ENCODE results near the gene CWC27.

Gene CWC27

GRCh38 chr5:64759960-64760660 is 8.6 kb upstream of the CWC27 start:
- H3K4me3 ChIP-seq (replicated peaks; ENCODE audit: low read depth, low read length): no peak overlapping the region
- H3K36me3 ChIP-seq (ENCODE audit: control insufficient read depth, insufficient read depth, low read length): no peaks in the 10 kb centered on the region
- no peaks in the 10 kb centered on the region for H3K27me3 ChIP-seq (replicated peaks; ENCODE audit: control insufficient read depth, insufficient read depth, low read length)
- TF ChIP-seq CTCF (IDR thresholded peaks at IDR 0.05; ENCODE audit: insufficient read depth, low read length, poor library complexity, severe bottlenecking): no peak
- DNase-seq (ENCODE audit: extremely low read depth, insufficient read length): no peak

GRCh38 chr5:64763948-64764503 is 4.7 kb upstream of the CWC27 start:
- Histone ChIP-seq H3K36me3 (ENCODE audit: control insufficient read depth, insufficient read depth, low read length) (no peaks in the 10 kb centered on the region), H3K27me3 (replicated peaks; ENCODE audit: control insufficient read depth, insufficient read depth, low read length) (no peaks in the 10 kb centered on the region)
- no peak for TF ChIP-seq CTCF (IDR thresholded peaks at IDR 0.05; ENCODE audit: insufficient read depth, low read length, poor library complexity, severe bottlenecking)

GRCh38 chr5:64765804-64766504 is 2.8 kb upstream of the CWC27 start:
- TF ChIP-seq CTCF (IDR thresholded peaks at IDR 0.05; ENCODE audit: insufficient read depth, low read length, poor library complexity, severe bottlenecking): no peak
- no peak for DNase-seq (ENCODE audit: extremely low read depth, insufficient read length)
- no peaks in the 10 kb centered on the region for H3K36me3 ChIP-seq (ENCODE audit: control insufficient read depth, insufficient read depth, low read length)
- no peak overlapping the region for H3K4me3 ChIP-seq (replicated peaks; ENCODE audit: low read depth, low read length)
- no peaks in the 10 kb centered on the region for H3K27me3 ChIP-seq (replicated peaks; ENCODE audit: control insufficient read depth, insufficient read depth, low read length)

More at GRCh38 chr5:64763948-64764503, 4.7 kb upstream of the CWC27 start:
- H3K4me3 ChIP-seq (replicated peaks; ENCODE audit: low read depth, low read length): no peak overlapping the region
- no peak for DNase-seq (ENCODE audit: extremely low read depth, insufficient read length)

GRCh38 chr5:64766941-64767340 is 1.8 kb upstream of the CWC27 start:
- Histone ChIP-seq H3K36me3 (ENCODE audit: control insufficient read depth, insufficient read depth, low read length) (no peaks in the 10 kb centered on the region), H3K27me3 (replicated peaks; ENCODE audit: control insufficient read depth, insufficient read depth, low read length) (no peaks in the 10 kb centered on the region), H3K4me3 (replicated peaks; ENCODE audit: low read depth, low read length) (peak overlapping the region; percentile 97)
- no peak for TF ChIP-seq CTCF (IDR thresholded peaks at IDR 0.05; ENCODE audit: insufficient read depth, low read length, poor library complexity, severe bottlenecking)
- DNase-seq (ENCODE audit: extremely low read depth, insufficient read length): no peak

GRCh38 chr5:64767959-64768357 is 772 bp upstream of the CWC27 start:
- no peak for DNase-seq (ENCODE audit: extremely low read depth, insufficient read length)
- TF ChIP-seq CTCF (IDR thresholded peaks at IDR 0.05; ENCODE audit: insufficient read depth, low read length, poor library complexity, severe bottlenecking): no peak
- Histone ChIP-seq H3K4me3 (replicated peaks; ENCODE audit: low read depth, low read length) (peak overlapping the region; percentile 97), H3K36me3 (ENCODE audit: control insufficient read depth, insufficient read depth, low read length) (no peaks in the 10 kb centered on the region), H3K27me3 (replicated peaks; ENCODE audit: control insufficient read depth, insufficient read depth, low read length) (no peaks in the 10 kb centered on the region)
